ENCODE results near the gene TSPYL1. TPM values are rescaled to one million over a fixed set of nuclear protein-coding genes. Genes with fewer than 3 reads are reported as not detected.

Gene TSPYL1
- total and polyA plus RNA-seq, 2 of the 8 experiments (the other 6 are each of a cell fraction or from before 2014, with no cell fraction given) = 33.2 to 79.1 TPM

DNA sequence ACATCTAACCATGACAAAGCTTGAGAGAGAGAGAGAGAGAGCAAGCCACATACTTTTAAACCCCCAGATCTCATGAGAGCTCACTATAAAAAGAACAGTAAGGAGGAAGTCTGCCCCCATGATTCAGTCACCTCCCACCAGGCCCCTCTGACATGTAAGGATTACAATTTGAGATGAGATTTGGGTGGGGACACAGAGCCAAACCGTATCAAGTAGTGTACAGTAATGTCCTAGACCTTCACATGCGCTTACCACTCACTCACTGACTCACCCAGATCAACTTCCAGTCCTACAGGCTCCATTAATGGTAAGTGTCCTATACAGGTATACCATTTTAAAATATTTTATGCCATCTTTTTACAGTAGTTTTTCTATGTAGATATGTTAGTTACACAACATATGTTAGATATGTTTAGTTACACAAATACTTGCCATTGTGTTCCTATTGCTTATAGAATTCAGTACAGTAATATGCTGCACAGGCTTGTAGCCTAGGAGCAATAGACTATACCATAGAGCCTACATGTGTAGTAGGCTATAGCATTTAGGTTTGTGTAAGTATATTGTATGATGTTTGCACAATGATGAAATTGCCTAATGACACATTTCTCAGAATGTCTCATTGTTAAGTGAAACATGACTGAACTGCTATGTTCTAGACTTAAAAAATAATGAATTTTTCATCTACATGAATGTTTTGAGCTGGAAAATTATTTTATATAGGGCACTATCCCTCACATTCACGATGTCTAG is 11.7 kb downstream of the TSPYL1 start:
- no peak for DNase-seq (ENCODE audit: low read depth in 1 of 2, low spot score in 2 of 2)
- no peak overlapping the region for H4K8ac ChIP-seq (ENCODE audit: extremely low read depth, insufficient read depth, low read length)
- no peak overlapping the region for H3K14ac ChIP-seq (ENCODE audit: insufficient read length)
- ChIA-PET POLR2A (ENCODE audit: partially characterized antibody) (interaction anchor here (1.3 to 3.7 kb wide), 2 partner anchors 9 to 13 kb away, joined by 5 to 23 read pairs; partner anchors contain the start of gene TSPYL4), CTCF (ENCODE audit: partially characterized antibody) (interaction anchor here (0.6 to 7.0 kb wide), 68 partner anchors 9 to 643 kb away, joined by 3 to 60 read pairs (median 5); partner anchors contain the start of genes CALHM4, CALHM5, DSE and TRAPPC3L)
- H2BK20ac ChIP-seq (ENCODE audit: low read length) = no peak overlapping the region
- no peak overlapping the region for H2AK5ac ChIP-seq (ENCODE audit: low read depth, low read length)
- no peak overlapping the region for H4K91ac ChIP-seq (replicated peaks; ENCODE audit: insufficient read length, low read length)
- no peak overlapping the region for H3K4ac ChIP-seq (replicated peaks; ENCODE audit: insufficient read length, low read depth, low read length)
- H3K9ac ChIP-seq (replicated peaks in 1 of 4; ENCODE audit: extremely low read depth in 1 of 4, low read depth in 3 of 4, low read length in 3 of 4) = no peak overlapping the region
- no peak overlapping the region for H2BK5ac ChIP-seq (ENCODE audit: low read depth, low read length)
- no peaks in the 10 kb centered on the region for H3K23me2 ChIP-seq (ENCODE audit: low read depth, low read length)
- no peak overlapping the region for H3K4me3 ChIP-seq (ENCODE audit: extremely low read depth in 1 of 4, insufficient read depth in 2 of 4, low read depth in 3 of 4, low read length in 4 of 4)
- no peak overlapping the region for H2BK12ac ChIP-seq (ENCODE audit: low read depth, low read length)
- H3K27me3 ChIP-seq (replicated peaks in 1 of 4; ENCODE audit: control insufficient read depth in 3 of 4, extremely low read depth in 1 of 4, insufficient read depth in 3 of 4, low read length in 3 of 4) = no peaks in the 10 kb centered on the region
- no peak for FAIRE-seq
- no peaks in the 10 kb centered on the region; the same call in 1 of the 2 replicates for H3K79me1 ChIP-seq (ENCODE audit: low read depth, low read length)
- peaks cover 0 to 10% (median 7%) of the 10 kb centered on the region in 4 experiments; a peak in 5 of 7 replicates for H3K4me1 ChIP-seq (replicated peaks in 1 of 4; ENCODE audit: control insufficient read depth in 3 of 4, insufficient read depth in 4 of 4, low read length in 3 of 4)
- no peaks in the 10 kb centered on the region for H3K9me3 ChIP-seq (ENCODE audit: insufficient read depth in 2 of 2, low read depth in 1 of 2, low read length in 1 of 2)
- H3K27ac ChIP-seq (ENCODE audit: low read depth, low read length) = no peak overlapping the region
- no peak overlapping the region for H4K5ac ChIP-seq (ENCODE audit: insufficient read length, low read depth, low read length)
- H3K56ac ChIP-seq (replicated peaks; ENCODE audit: insufficient read length, low read depth, low read length) = no peak overlapping the region
- no peak overlapping the region for H3K23ac ChIP-seq (ENCODE audit: insufficient read length)
- H2BK120ac ChIP-seq (replicated peaks; ENCODE audit: low read depth, low read length) = no peak overlapping the region
- no peaks in the 10 kb centered on the region for H3K79me2 ChIP-seq (ENCODE audit: control insufficient read depth in 1 of 2, insufficient read depth in 2 of 2, low read length in 2 of 2)
- H3K36me3 ChIP-seq (ENCODE audit: control insufficient read depth in 2 of 4, insufficient read depth in 4 of 4, low read length in 3 of 4) = no peaks in the 10 kb centered on the region
- 60% methylated on average over 3 of the region's 3 CpGs; no CpG with 5 or more reads in 1 of the 2 experiments for WGBS, 2 experiments (ENCODE audit: extremely low coverage in 1 of 2, insufficient coverage in 1 of 2, insufficient read length in 1 of 2, insufficient replicate concordance in 2 of 2, low coverage in 1 of 2, low lambda C conversion rate in 2 of 2, missing lambda C conversion rate in 1 of 2)
- H2AFZ ChIP-seq (ENCODE audit: low read length) = no peak overlapping the region
- H3K18ac ChIP-seq (ENCODE audit: extremely low read depth, low read length) = no peak overlapping the region
- H4K20me1 ChIP-seq (replicated peaks in 1 of 2; ENCODE audit: control insufficient read depth in 1 of 2, insufficient read depth in 2 of 2, low read length in 2 of 2) = peaks cover 0 to 1% of the 10 kb centered on the region in 2 experiments
- no peak overlapping the region for H3K4me2 ChIP-seq (ENCODE audit: insufficient read depth in 1 of 2, low read depth in 2 of 2, low read length in 2 of 2)
- H2BK15ac ChIP-seq (ENCODE audit: low read length) = no peak overlapping the region
- no peak for TF ChIP-seq ZNF274 (IDR thresholded peaks at IDR 0.05; ENCODE audit: borderline replicate concordance, extremely low read depth, low read length)
- no peak for TF ChIP-seq RXRA (IDR thresholded peaks at IDR 0.05; ENCODE audit: insufficient read depth, low read depth, low read length)
- TF ChIP-seq SAP30 (IDR thresholded peaks at IDR 0.05; ENCODE audit: insufficient read depth, insufficient replicate concordance, low read length) = no peak
- TF ChIP-seq TEAD4 (IDR thresholded peaks at IDR 0.05; ENCODE audit: low read depth, low read length) = no peak
- TF ChIP-seq NANOG (IDR thresholded peaks at IDR 0.05; ENCODE audit: insufficient read depth, low read depth, low read length, poor library complexity, severe bottlenecking) = no peak
- TF ChIP-seq SIX5 (IDR thresholded peaks at IDR 0.05; ENCODE audit: low read depth, low read length) = no peak
- no peak for TF ChIP-seq SIN3A (conservative IDR thresholded peaks at IDR 0.05 in 1 of 2, IDR thresholded peaks at IDR 0.05 in 1 of 2; ENCODE audit: low read depth in 1 of 2, low read length in 2 of 2)
- TF ChIP-seq EZH2 (IDR thresholded peaks at IDR 0.05; ENCODE audit: low read depth, low read length, severe bottlenecking) = no peak
- no peak for TF ChIP-seq POLR2A (IDR thresholded peaks at IDR 0.05; ENCODE audit: control extremely low read depth in 1 of 2, low read depth in 2 of 2, low read length in 2 of 2)
- TF ChIP-seq SUZ12 (IDR thresholded peaks at IDR 0.05; ENCODE audit: low read length) = no peak
- TF ChIP-seq KDM1A (IDR thresholded peaks at IDR 0.05; ENCODE audit: borderline replicate concordance, low read length) = no peak

Measured in H1 (cell line).